Retina (tissue), 1 donor: ENCODE data around the gene ETNK1.
"Not testable (repeated sequence)": the region's sequence is repeated elsewhere in the genome, so short reads cannot be mapped to it uniquely, and the experiment has no call there.

ENCODE experiments used
- DNase-seq: peaks from one replicate; pipeline ENCODE4 v3.0.0-alpha.2; 2016

The ETNK1 gene

GRCh38 chr12:22624870-22625761, at the start of gene ETNK1:
TSS of gene ETNK1 (plus strand) at chr12:22625171. CDS start at chr12:22625431, 260 bp downstream.
- peak; percentile 96 for DNase-seq

DNA sequence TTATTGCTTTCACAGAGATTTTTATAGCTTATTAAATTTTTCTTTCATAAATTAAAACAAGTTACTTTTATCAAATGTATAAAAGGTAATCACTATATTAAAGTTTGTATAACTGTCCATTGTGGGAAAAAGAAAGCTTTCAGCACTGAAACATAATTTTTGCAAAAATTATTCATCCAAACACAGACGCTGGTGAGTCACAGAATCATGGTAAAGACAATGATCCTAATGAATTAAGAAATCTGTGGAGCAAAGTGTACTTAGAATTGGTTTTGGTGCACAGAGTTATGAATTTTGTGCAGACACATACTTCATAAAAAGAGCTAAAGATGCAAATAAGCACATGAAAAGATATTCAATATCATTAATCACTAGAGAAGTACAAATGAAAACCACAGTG, 48.9 kb upstream of the ETNK1 start:
- DNase-seq: no peak

DNA sequence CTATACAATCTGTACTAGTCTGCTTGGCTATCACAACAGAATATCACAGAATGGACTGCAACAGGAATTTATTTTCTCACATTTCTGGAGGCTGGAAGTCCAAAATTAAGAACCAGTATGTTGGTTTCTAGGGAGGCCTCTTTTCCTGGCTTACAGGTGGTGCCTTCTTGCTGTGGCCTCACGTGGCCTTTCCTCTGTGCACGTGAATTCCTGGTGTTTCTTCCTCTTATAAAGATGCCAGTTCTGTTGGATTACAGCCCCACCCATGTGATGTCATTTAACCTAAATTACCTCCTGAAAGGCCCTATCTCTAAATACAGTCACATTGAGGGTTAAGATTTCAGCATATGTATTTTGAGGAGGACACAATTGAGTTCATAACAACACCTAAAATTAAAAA, 48.5 kb upstream of the ETNK1 start:
- no peak for DNase-seq

DNA sequence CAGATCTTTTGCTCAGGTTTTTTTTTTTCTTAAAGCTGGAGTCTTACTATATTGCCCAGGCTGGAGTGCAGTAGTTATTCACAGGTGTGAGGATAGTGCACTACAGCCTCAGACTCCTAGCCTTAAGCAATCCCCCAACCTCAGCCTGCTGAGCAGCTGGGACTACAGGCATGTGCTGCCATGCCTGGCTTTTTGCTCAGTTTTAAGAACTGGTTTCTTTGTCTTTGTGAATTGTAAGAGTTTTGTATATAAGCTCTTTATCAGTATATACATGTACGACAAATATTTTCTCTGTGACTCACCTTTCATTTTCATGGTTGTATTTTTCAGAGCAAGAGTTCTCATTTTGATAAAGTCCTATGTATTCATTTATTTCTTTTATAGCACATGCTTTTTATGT, 47.3 kb upstream of the ETNK1 start:
- no peak for DNase-seq

DNA sequence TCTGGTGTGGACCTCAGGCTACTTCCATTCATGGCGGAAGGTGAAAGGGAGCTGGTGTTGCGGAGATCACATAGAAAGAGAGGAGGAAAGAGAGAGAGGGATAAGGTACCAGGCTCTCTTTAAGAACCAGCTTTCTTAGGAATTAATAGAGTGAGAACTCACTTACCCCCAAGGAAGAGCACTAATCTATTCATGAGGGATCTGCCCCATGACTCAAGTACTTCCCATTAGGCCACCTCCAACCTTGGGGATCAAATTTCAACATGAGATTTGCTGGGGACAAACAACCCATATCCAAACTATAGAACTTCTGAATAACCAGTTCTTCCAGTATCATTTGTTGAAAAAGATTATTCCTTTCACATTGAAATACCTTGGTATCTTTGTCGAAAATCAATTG, 46.6 kb upstream of the ETNK1 start:
- no peak for DNase-seq

- DNase-seq: no peak
These were observed 36.2 kb upstream of the ETNK1 start for GRCh38 chr12:22588817-22589216.

- DNase-seq: no peak
These were observed 31.1 kb upstream of the ETNK1 start for GRCh38 chr12:22593864-22594263.

DNA sequence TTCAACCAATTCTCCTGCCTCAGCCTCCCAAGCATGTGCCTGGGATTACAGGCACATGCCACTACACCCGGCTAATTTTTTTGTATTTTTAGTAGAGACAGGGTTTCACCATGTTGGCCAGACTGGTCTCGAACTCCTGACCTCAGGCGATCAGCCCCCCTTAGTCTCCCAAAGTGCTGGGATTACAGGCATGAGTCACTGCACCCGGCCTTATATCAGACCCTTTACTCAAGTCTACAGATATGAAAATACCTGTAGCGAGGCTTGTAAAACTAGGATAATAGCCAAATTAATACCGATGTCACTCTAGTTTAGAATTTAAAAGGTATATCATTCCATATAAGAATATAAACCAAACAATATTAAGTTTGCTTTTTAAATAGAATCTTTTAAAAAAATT, 27.4 kb upstream of the ETNK1 start:
- not testable (repeated sequence) for DNase-seq

DNA sequence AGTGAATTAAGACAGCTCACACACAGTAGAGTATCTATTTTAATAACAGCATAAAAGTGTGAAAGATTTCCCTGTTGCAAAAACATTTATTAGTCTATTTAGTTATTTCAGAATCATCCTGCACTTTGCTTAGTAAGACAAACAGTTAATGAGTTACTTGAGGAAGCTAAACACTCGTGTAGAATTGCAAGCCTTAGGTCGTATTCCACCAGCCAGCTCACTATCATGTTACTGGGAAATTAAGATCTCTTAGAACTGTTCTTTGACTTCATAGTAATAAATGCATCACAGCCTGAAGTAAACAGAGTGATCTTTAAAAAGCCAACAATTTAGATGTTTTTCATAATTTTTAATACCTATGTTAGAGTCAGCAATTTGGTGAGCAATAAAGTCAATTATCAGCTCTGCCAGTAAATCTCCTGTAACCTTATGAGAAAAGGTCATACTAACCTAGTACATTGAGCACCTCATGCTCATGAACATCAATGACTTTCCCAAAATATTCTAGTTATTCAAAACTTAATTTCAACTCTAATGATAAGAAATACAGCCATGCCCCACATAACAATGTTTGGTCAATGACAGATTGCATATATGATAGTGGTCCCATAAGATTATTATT, 26.7 kb upstream of the ETNK1 start:
- DNase-seq: no peak

GRCh38 chr12:22598763-22599161, 26.2 kb upstream of the ETNK1 start:
- no peak for DNase-seq

- no peak for DNase-seq
These were observed 24.8 kb upstream of the ETNK1 start for GRCh38 chr12:22600181-22600580.

DNA sequence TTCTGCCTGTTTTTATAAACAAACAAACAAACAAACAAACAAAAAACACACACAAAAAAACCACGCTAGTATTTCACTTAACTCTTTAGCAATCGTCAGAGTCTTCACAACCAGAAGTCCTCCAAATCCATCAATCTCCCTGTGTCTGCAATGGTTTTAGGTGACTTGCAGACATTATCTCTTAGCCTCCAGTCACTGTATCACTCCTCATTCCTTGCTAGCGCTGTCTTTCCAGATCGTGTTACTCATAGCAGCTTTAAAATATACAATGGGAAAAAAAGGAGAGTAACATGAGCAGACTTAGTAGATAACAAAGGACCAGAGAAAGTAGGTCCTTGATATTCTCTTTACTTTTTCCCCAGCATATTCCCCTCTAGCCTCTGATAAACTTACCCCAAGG, 15.5 kb upstream of the ETNK1 start:
- no peak for DNase-seq

DNA sequence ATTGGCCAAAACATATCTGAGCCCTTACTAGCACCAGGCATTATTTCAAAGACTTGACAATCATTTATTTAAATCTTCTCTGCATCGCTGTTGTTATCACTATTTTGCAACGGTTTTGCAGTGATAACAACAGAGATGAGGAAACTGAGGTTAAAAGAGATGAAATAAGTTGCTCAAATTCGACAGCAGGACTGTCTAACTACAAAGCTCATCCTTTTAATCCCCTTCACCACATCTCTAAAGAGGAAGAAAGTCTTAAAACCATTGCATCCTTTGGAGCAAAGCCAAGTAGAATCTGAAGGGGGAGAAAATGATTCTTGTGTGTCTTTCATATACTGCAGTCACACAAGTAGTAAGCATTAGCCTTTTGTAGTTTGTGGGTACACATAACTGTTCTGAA, 14.8 kb upstream of the ETNK1 start:
- no peak for DNase-seq

- not testable (repeated sequence) for DNase-seq
These were observed 12.1 kb upstream of the ETNK1 start for GRCh38 chr12:22612822-22613221.

DNA sequence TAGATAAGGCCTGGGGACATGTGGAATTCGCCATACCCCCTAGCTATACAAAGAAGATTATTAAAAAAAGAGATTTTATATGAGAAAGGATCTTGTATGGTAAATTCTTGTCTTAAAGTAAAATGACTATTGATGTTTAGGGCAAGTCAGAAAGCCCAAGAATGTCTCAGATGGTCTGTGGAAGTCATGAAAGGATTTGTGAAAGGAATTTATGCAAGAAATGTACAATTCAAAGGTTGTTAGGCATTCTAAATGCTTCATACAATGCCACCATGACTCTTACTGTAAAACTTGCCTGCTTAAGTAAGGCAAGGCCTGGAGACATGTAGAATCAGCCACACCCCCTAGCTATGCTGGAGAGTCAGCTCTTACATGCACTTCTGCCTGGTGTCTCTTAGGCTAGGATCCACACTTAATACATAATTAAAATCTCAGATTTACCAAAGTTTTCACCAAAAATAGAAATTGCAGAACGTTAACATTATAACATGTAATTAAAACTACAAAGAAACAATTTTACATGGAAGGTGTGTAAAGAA, 8.9 kb upstream of the ETNK1 start:
- DNase-seq: no peak

DNA sequence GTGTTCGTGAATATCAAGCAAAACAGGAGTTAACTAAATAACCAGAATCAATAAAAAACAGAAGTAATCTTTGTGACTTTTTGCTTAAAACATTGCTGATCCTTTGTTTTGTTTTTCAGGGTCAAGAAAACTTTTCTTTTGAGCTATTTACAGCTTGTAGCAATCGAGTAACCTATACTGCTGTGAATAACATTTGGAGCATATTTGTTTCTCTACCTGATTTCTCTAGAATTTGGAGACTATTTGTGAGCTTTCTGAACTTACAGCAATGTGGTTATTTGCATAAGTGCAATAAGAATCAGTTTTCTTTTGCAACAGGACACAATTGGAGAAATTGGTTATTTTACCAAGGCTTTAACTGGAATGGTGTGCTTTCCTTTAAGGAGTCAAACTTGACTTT, 7.3 kb upstream of the ETNK1 start:
- no peak for DNase-seq

- DNase-seq: no peak
These were observed 462 bp upstream of the ETNK1 start for GRCh38 chr12:22624548-22624869.

DNA sequence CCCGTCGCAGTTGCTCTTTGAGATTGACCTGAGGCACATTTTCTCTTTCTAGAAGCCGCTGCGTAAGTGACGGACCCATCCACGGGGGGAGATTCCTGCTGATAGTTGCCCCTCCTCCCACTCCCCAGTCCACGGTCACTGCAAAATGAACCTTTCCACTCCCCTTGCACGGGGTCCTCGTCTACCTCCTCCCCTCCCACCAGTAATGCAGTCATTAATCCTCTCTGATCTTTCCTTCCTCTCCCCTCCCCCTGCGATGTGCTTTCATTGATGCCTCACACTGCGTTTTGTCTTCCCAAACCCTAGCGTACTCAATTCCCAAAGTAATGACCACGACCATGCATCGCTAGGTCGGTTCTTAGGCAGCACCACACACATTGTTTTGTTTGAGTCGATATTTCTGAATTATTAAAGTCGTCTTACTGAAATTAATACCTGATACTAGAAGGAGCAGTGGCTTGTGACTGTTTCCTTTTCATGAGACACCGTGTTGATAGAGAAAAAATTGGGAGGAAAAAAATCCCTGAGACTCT, 857 bp downstream of the ETNK1 start:
- no peak for DNase-seq

- DNase-seq: peak; percentile 8
These were observed 1.4 kb downstream of the ETNK1 start for GRCh38 chr12:22626406-22626805.

GRCh38 chr12:22627371-22627770, 2.4 kb downstream of the ETNK1 start:
- DNase-seq: no peak

DNA sequence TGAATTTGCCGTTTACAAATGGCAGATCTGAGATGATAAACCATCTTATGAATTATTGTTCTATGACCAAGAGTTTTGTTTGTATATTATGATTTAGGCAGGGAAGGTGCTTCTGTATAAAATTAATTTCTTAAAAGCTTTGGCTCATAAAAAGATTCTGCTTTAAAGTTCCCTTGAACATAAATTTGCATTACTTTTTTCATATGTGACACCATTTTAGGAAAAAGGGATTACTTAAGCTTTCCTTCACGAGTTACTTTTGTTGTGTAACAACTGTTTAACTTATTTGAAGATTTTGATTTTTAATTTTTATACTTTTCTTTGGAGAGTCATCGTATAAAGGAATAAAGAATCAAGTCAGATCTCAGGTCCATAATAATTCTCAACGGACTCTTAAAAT, 3.3 kb downstream of the ETNK1 start:
- DNase-seq: no peak

DNA sequence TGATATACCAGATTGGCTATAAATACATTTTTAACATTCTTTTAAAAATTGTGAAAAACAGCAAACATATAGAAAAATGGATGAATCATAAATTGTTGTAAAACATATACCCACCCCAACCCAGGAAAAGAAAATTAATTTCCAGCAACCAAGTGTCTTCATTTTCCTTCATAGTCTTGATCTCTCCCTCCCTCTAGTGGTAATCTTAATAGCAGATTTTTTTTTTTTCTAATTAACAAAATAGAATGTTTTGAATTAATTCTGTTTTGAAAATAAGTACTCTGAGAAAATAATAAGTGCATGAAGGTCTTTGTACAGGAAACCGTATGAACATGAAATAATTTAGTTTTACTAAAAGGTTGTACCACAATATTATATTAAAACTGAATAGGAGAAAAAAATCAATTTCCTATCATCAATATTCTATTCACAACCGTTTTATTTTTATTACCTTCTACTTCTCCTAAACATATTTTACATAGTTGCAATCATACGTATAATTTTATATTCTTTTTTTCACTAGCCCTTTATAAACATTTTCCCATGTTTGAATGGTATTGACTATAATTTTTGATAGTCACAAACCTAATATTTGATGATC, 7.0 kb downstream of the ETNK1 start:
- no peak for DNase-seq

GRCh38 chr12:22634883-22635282, 9.9 kb downstream of the ETNK1 start:
- no peak for DNase-seq

DNA sequence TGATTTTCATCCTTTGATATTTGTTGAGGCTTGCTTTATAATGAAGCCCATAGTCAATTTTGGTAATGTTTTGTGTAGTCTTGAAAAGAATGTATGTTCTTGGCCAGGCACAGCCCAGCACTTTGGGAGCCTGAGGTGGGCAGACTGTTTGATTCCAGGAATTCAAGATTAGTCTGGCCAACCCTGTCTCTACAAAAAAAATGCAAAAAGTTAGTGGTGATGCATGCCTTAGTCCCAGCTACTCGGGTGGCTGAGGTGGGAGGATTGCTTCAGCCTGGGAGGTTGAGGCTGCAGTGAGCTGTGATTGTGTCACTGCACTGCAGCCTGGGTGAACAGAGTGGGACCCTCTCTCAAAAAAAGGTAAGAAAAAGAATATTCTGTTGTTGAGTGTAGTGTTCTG, 10.8 kb downstream of the ETNK1 start:
- no peak for DNase-seq
